Activated effector memory CD4-positive, alpha-beta T cell treated with Interleukin-2 at 50 U/mL for 16 hours (primary cell): Measurements from ENCODE around the gene STAT4.

Experiments used
- DNase-seq: peaks from one replicate; pipeline ENCODE4 v3.0.0-alpha.2; 2020

STAT4 gene

DNA sequence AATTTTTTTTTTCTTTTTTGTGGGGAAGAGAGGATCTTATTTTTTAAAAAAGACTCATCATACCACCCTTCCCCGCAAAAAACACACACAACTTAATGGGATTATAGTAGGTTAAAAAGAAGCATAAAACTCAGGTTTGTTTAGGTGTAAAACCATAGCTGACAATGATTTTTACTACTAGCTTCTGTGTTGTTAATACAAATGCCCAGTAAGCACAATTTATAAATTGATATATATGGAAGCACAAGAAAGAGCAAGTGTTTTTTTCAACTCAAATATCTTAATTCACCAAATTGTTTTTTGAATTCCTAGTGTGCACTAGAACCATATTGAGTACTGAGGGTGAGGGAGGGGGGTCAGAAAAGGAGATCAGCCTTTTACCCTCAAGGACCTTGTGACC is 7.0 kb downstream of the STAT4 start:
- no peak for DNase-seq

DNA sequence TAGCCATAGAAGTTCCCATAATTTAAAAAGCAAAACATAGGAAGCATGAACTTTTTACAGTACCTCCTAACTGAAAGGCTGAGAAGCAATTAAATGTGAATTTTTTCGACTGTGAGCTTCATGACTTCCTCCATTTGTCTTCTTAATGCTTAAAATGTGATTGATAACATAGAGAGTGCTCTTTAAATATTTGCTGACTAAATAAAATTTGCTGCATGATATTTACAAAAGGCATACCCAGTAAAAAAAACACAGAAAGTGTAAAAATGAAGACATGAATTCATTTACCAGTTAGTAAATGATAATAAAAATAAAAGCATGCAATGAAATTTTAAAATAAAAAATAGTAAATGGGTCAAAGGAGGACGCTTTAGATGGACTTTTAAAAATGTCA is 21.9 kb downstream of the STAT4 start:
- DNase-seq: no peak

DNA sequence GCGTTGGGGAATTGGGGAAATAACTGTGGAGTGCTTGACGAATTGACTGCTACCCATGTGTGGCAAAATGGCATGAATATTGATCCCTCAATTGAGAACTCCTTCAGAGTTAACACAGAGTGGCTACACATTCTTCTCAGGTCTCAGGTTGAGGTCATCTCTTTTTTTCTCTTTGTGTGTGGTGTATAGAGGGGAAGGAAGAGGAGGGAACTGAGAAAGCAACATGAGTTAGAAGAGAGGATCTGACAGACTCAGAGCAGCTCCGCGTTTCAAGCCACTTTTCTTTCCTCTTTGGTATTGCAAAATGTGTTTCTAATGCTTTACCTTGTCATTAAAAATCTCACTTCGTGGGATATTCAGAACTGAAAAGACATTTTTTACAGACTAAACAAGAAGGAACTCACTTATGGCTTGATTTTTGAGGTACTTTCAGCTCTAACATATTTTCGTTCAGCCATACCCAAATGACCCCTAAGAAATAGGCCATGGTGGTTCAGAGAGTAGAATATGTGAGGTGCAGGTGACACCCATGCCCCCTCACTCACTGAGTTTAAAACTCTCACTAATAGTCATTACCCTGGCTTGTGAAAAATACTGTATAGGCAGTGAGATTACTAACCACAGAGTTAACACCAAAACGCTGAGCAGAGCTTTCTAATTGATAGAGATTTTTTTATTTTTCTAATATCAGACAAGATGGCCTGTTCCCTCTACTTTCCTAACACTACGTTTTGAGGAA is 22.5 kb downstream of the STAT4 start:
- no peak for DNase-seq

DNA sequence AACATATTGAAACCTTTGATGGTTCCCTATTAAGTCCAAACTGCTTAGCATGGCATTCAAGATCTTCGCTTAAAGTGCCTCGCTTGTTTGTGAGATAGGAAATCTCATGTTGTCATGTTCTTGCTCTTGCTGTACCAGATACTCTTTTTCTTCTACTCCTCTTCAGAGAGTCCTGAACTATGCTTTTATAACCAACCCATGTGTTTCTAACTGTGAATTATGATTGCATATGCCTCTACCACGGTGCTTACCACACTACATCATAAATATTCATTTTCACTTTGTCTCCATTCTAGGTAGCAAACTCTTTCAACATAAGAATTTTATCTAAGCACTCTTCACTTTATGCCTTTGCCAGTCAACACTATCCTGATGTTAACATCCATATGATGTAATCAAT is 23.6 kb downstream of the STAT4 start:
- DNase-seq: no peak

DNA sequence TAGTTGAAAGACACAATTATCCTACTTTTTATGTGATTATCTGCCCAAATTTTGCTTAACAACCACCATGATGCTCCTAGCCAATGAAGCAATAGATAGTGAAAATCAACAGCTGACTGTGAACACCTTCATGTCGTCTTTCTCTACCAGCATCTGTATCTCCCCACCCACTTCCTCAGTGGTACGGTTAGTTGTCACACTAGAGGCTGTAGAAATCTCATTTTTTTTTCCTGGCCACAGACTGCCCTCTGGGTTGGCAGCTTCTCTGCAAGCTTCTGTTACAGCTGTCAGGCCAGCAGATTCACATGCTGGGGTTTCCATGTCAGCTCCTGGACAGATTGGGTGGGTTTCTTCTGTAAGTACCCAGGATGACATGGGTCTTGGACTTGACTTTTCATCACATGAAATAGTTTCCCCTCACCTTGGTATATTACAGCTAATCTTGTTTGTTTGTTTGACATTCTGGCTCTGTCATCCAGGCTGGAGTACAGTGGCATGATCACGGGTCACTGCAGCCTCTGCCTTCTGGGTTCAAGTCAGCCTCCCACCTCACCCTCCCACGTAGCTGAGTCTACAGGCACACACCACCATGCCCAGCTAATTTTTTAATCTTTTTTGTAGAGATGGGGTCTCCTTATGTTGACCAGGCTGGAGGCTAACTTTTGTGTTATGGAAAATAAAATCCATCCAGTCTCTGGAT is 24.3 kb downstream of the STAT4 start:
- no peak for DNase-seq

DNA sequence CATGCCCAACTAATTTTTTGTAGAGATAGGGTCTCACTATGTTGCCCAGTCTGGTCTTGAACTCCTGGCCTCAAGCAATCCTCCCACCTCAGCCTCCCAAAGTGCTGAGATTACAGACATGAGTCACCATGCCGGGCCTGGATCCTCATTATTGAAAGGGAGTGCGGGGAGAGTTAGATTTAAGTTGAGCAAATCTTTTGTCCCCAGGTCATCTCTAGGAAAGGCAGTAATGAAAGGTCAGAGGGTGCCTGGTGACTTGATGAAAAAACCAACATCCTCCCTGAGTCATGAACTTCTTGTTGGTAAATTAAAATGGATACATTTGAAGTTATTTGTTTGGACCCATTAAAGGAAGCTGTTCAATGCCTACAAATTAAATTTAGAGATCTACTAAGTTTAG is 25.1 kb downstream of the STAT4 start:
- no peak for DNase-seq

DNA sequence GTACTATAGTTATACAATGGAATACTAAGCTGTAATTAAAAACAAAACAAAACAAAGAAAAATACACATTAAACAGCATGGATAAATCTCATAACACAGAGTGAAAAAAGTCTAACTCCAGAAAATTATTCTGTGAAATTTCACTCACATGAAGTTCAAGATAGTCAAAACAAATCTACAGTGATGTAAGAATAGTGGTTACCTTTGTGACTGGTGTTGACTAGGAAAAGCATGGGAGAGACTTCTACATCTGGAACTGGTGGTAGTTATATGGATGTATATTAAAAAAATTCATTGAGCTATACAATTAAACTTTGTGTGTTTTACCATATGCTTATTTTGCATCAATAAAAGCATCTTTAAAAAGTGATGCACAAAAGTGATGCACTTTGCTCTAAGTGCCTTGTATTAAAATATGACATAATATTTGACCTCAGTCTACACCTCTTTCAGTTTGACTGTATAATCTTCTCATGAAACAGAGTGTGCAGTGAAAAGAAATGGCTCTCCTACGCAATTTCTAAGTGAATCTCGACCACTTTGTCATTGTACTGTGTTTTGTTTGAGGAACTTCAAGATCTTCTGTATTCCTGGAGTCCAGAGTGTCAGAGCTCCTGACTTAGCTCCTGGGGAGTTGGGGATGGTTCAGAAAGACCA is 28.0 kb downstream of the STAT4 start:
- DNase-seq: no peak

DNA sequence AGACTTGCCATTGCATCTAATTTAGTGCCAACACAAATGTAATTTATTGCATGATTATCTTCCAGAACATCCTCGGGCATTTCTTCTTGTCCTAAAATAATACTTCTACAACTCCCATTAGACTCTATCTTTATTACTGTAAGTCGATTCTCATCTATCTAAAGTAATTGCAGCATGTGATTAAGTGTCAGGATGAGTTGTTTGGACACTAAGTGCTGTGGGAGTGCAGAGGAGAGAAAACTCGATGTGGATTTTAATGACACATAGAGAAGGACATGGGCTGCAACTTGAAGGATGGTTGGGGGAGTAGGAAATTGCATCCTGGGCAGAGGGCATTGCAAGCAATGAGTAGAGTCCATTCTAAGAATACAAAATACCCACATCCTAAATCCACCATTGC is 33.5 kb downstream of the STAT4 start:
- no peak for DNase-seq

DNA sequence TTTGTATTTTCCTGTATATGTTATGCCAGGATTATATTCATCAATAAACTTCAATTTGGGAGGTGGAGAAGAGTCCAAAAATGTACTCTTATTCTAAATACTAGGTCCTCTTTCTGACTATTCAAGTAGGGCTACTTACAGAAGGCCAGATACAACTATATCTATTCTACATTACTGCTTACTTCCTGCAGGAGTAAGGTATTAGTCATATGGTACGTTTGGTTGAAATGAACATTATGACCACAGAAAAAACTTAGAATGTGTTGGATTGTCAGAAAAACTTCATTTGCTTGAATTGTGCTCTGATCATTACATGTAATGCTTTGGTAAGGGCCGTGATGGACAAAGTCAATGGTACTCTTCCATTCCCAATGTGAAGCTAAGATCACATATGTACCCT is 35.0 kb downstream of the STAT4 start:
- no peak for DNase-seq

DNA sequence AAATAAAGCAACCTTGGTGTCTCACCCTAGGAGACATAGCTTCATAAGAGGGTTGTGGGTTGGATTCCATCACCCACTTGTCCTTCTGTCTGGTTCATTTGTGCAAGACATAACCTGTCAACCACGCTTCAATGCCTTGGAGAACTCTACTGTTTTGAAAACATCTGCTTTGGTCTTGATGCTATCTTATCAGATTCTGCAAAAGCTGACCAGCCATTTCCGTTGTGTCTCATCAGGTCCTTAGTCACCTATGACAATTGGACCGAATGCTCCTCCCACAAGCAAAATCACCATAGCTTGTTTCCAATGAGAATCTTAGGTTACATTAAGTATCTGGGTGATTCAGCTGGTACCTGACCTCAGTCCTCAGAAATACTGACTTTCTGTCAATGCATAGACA is 35.4 kb downstream of the STAT4 start:
- peak; percentile 30 for DNase-seq

DNA sequence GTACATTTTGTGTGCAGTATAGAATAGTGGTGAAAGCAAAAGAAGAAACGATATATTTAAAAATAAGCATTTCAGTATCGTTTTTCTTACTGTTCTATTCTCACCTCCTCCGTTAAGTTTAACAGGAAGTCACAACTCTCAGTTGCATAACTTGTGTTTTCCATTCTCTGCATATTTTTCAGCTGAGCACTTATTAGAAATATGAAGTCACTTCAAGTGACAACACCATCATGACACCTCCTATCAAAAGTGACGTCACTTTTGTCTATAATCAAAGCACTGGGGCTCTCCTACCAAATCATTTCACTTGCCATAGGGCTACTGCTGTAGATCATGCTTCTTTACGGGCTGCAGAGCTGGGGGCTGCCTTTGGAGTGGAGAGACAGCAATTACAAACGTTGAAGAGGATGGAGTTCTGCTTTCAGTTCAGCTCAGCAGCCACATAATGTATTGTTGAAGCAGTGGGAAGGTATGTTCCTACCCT is 36.3 kb downstream of the STAT4 start:
- no peak for DNase-seq

DNA sequence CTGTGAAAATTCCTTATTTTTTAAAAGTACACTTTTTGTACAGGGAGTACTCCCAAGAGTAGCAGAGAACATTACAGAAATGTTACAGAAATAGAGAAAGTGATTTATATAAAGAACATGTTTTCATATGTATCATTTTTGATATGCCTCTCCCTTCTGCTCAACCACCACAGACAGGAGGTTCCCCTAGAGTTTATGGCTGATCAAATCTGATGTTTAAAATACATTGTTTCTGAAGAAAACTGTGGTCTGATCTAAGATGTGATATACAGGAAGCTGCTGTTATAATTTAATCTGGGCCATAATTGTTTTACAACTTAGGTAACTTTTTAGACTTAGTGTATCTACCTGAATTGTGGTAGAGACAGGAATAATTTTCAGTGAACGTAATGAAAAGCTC is 37.0 kb downstream of the STAT4 start:
- no peak for DNase-seq

DNA sequence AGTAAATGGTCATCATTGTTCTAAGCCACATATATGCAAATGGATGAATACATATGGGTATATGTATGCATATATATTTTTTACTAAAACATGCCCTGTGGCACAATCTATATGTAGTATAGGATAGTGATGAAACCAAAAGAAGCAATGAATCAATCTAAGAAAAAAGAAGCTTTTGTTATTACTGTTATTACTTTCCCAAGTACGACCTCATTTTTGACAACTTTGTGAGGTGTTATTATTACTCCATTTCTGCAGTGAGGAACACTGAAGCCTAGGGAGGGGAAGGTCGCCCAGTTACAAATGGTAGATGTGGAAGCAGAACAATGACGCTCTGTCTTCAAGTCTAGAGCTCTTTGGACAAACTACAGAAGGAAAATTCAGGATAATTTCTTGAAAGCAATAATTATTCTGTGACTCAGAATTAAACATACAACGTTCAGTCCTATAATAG is 38.3 kb downstream of the STAT4 start:
- DNase-seq: no peak

DNA sequence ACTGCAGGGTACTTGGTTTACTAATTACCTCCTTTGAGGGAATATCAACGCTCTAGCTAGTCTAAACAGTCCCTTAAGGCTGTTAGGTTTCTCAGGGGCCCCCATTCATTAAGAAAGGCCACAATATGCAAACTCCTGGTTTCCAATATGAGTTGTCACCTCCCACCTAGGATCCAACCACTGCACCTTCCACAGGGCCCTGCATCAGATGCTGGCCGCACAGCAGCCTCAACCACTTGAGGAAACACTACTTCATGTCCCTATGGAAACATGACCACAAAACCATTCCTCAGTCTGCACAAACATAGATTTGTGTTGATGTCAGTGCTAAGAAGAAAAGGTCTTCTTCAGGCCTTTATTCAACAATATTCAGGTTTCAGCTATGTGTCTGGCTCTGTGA is 40.9 kb downstream of the STAT4 start:
- no peak for DNase-seq

DNA sequence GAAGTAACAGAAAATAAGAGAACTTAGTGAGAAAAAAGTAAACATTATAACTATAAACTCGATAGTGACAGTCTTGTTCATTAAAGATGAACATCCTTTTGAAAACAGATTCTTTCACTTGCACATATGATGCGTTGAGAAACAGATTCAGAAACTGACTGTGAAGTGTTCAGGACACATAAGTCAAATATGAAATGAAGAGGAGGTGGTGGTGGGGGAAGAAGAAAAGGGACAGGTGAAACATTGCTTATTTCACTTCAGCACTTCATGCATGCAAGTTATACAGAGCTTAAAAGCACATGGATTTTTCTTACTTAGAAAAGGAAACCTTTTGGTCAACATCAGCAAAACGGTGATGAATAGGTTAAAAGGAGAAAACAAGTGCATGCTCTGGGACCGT is 42.5 kb downstream of the STAT4 start:
- no peak for DNase-seq

DNA sequence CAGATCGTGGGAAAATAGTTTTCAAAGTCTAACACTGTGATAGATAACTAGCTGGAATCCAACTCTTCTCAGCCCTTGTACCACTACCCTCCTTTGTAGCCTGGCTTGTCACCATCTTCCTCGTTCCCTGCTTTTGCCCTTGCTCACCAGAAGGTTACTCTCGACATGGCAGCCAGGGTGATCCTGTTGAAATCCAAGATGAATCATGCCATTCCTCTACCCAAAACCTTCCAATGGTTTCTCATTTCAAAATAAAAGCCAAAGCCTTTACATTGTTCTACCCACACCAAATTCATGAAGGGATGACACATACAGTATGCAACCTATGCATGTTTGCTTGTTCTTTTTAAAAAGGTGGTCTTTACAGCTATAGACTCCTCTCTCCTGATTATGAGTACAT is 45.7 kb downstream of the STAT4 start:
- no peak for DNase-seq

DNA sequence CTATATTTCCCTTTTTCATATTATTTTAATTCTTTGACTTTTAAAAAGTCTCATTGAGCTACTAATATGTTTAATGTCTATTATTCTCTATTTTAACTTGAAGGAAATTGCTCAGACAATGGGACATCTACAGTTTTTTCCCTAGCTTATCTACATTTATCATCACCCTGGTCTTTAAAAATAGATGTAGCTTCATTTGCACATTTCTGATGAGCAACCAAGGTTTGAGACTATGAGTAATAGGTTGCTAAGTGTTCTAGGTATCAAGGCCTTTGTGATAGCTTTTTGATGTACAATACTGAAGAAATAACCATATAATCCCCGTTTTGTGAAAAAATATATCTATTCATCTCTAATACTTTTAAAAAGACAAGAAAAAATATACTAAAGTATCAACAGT is 47.0 kb downstream of the STAT4 start:
- DNase-seq: no peak

DNA sequence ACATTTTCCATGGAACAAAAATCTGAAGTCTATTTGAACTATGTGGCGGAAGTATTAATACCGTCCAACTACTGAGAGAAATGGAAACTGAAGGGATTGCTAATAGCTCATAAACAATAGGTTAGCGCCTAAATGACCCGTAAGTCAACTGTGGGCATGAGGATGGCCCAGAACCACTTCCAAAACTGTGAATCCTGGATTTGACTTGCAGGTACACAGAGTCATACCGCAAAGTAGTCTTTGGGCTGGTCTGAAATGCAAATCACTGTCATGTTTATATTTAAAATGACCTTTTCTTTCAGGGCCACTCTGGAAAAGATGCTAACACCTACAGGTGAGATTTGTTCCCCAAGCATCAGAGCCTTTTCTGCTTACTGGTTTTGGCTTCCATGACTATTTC is 50.6 kb downstream of the STAT4 start:
- no peak for DNase-seq

DNA sequence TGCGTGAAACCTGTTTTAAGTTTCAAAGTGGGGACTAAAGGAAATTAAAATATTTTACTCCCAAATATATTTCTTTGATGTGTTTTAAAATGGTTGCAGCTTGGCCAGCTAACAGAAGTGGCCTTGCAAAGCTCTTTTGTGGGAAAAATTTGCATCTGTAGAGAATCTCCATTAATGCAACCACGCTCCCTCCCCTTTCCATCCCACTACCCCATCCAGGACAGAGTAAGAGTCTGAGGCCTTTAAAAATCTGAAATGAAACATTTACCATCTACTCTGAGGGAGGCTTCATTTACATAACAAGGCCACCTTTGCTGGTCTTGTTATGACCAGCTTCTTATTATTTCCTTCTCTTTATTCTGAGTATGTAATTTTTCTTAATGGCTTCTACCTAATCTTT is 63.5 kb downstream of the STAT4 start:
- no peak for DNase-seq

DNA sequence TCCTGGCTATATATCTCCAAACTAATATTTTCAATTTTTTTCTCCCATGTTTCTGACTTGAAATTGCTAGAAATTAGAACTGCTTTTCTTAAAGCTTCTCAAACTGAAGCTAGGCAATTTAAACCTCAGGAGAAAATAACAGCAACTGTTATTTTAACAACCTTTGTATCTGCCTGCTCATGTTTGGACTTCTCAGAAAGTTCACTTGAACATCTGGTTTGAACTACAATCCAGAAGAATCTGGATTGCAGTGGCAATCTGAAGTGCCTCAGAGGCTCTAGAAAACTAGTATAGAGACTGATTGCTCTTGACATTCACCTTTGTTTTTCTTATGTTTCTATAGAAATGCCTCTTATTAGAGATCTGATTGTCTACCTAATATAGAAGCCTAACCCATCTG is 64.1 kb downstream of the STAT4 start:
- no peak for DNase-seq

DNA sequence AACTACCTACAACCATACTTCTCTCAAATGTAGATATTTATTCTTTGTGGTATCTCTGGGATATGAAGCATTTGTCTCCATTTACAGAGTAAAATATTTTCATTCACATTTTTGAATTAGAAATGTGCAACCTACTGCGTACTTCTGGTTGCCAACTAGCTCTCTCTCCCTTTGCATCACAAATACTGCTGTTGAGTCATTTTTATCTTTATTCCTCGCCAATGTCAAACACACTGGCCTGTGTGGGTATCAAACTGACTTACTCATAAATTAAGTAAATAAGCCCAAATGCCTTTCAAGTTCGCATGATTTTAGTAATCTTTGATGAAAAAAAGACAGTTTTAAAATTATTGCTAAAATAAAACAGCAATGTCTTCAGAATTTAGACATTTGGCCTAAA is 67.3 kb downstream of the STAT4 start:
- no peak for DNase-seq

DNA sequence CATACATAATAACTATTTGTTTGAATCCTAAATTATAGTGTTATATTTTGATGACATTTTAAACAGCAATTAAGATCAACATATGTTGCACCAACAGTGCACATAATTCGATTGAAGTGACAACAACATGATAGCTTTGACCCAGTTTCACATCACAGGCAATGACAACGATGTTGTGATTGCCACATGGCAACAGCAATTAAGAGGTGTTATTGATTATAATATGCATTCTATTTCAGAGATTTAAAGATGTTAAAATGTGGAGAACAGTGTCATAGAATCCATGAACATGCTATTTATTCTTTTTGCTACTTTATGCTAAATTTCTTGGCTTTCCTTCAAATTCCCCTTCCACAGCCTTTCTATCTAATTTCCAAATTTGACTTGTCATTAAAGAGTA is 68.5 kb downstream of the STAT4 start:
- no peak for DNase-seq

DNA sequence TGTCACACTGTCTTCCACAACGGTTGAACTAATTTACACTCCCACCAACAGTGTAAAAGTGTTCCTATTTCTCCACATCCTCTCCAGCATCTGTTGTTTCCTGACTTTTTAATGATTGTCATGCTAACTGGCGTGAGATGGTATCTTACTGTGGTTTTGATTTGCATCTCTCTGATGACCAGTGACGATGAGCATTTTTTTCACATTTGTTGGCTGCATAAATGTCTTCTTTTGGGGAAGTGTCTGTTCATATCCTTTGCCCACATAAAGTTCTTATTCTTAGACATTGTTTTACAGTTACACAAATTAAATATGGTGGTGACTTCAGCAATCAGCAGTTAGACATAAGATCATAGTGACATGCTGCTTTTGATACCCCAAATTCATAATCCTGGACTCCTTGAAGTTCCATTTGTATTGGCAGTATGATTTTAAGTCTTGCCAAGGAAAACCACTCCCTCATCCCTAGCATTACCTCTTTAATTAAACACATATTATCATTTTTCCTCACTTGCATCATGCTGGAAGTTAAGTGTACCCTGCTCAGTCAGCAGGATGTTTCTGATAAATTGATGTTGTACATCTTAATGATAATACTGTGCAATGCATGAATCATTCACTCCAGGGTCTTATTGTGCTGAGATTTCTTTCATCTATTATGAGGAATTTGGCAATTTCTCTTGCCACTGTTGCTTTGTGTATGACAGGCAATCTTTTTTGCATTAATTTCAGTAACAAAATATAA is 69.2 kb downstream of the STAT4 start:
- DNase-seq: no peak
